ENCODE measurements around the gene LAMB2.

DNA sequence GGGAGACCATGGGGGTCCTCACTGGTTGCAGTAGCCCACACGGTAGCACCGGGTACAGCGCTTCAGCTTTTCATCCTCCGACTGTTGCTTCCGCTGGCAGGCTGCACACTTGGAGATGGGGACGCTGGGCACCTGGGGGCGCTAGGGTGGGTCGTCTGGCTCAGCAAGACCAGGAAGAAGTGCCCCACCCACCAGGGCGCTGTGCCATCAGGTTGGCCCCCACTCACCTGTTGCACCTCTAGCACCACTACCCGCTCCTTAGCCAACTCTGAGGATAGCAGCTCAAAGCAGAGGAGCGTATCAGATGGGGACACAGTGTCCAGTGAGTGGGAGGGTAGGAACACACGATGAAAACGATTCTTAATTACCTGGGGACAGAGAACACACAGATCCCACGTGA, 20.6 kb downstream of the LAMB2 start:
- TF ChIP-seq CTCF (conservative IDR thresholded peaks at IDR 0.05; ENCODE audit: low read length), result no peak
- no peak for TF ChIP-seq EZH2phosphoT487 (IDR thresholded peaks at IDR 0.05; ENCODE audit: borderline replicate concordance, low read depth, low read length)

Data from OCI-LY7 (cell line).